T-helper 2 cell treated with Interferon-gamma antibody and Interleukin-4, amounts not matched to agents 100 ng/mL and 5 ng/mL, for 36 hours (primary cell): ENCODE measurements around the gene PCDHA10. TPM values are rescaled to one million over a fixed set of nuclear protein-coding genes. Genes with fewer than 3 reads are reported as not detected.

Experiments
- intact Hi-C: fragments of 100-400 bp; cut with micrococcal nuclease; formaldehyde crosslinking; loops from one replicate; pipeline ENCODE4 v1.15.1; 2023
- total RNA-seq: library from RNA; stranded (reverse); gene quantifications from 2 replicates; pipeline ENCODE4 v1.2.3, GENCODE V29; 2022

The PCDHA10 gene
- total RNA-seq, 1 donor from 2014 or later: not detected

GRCh38 chr5:140883373-140883772 is 27.7 kb downstream of the PCDHA10 start:
- intact Hi-C loops: loop anchor here (5.0 kb wide), 1 partner anchor 46 kb away; no protein-coding TSS in a partner anchor

- intact Hi-C loops: loop anchor here (5.0 kb wide), 1 partner anchor 47 kb away; no protein-coding TSS in a partner anchor
These were observed 28.4 kb downstream of the PCDHA10 start for GRCh38 chr5:140883927-140884697.

GRCh38 chr5:140916325-140916724 is 60.6 kb downstream of the PCDHA10 start:
- intact Hi-C loops: no loop called here

Other genes starting within 250 kb of the PCDHA10 start
- gene CD14, start 222.7 kb upstream of the PCDHA10 start, total RNA-seq: 0.27 and 0.32 TPM in 2 replicates
- 36.4 and 38.6 TPM in 2 replicates for gene TMCO6, start 216.4 kb upstream of the PCDHA10 start, total RNA-seq
- 68.5 and 73.4 TPM in 2 replicates for gene NDUFA2, start 208.3 kb upstream of the PCDHA10 start, total RNA-seq
- gene IK, start 208.1 kb upstream of the PCDHA10 start, total RNA-seq: 111 and 115 TPM in 2 replicates
- 35.9 and 36.9 TPM in 2 replicates for gene WDR55, start 191.0 kb upstream of the PCDHA10 start, total RNA-seq
- gene DND1, start 182.3 kb upstream of the PCDHA10 start, total RNA-seq: 2.8 and 3.2 TPM in 2 replicates
- gene HARS1, start 164.5 kb upstream of the PCDHA10 start, total RNA-seq: 83.4 and 84.8 TPM in 2 replicates
- 31.1 and 33.8 TPM in 2 replicates for gene HARS2, start 164.4 kb upstream of the PCDHA10 start, total RNA-seq
- gene ZMAT2, start 155.4 kb upstream of the PCDHA10 start, total RNA-seq: 56.7 and 57.6 TPM in 2 replicates
- not detected in 2 replicates for gene PCDHA1, start 69.8 kb upstream of the PCDHA10 start, total RNA-seq
- gene PCDHA2, start 61.0 kb upstream of the PCDHA10 start, total RNA-seq: not detected in 2 replicates
- not detected in 2 replicates for gene PCDHA3, start 54.8 kb upstream of the PCDHA10 start, total RNA-seq
- gene PCDHA4, start 48.8 kb upstream of the PCDHA10 start, total RNA-seq: not detected in 2 replicates
- not detected in 2 replicates for gene PCDHA5, start 34.3 kb upstream of the PCDHA10 start, total RNA-seq
- gene PCDHA6, start 27.9 kb upstream of the PCDHA10 start, total RNA-seq: not detected in 2 replicates
- gene PCDHA7, start 21.6 kb upstream of the PCDHA10 start, total RNA-seq: not detected in 2 replicates
- not detected in 2 replicates for gene PCDHA8, start 14.7 kb upstream of the PCDHA10 start, total RNA-seq
- gene PCDHA9, start 7.5 kb upstream of the PCDHA10 start, total RNA-seq: not detected in 2 replicates
- gene PCDHA11, start 13.1 kb downstream of the PCDHA10 start, total RNA-seq: not detected in 2 replicates
- gene PCDHA12, start 19.4 kb downstream of the PCDHA10 start, total RNA-seq: not detected in 2 replicates
- not detected in 2 replicates for gene PCDHA13, start 26.2 kb downstream of the PCDHA10 start, total RNA-seq
- not detected in 2 replicates for gene PCDHAC1, start 70.4 kb downstream of the PCDHA10 start, total RNA-seq
- gene PCDHAC2, start 110.6 kb downstream of the PCDHA10 start, total RNA-seq: not detected in 2 replicates
- not detected in 2 replicates for gene PCDHB1, start 195.5 kb downstream of the PCDHA10 start, total RNA-seq
- 0.09 and 0.14 TPM in 2 replicates for gene PCDHB2, start 238.7 kb downstream of the PCDHA10 start, total RNA-seq
- not detected in 2 replicates for gene PCDHB3, start 244.6 kb downstream of the PCDHA10 start, total RNA-seq